K562 (cell line): Measurements from ENCODE around the gene WWOX.

Experiments used
- EHMT2 ChIP-seq: fragments of 450-650 bp; IDR thresholded peaks from 2 replicates; pipeline ENCODE4 v1.6.1; 2018; ENCODE audit warnings: antibody characterized with exemption
- EZH2 ChIP-seq: IDR thresholded peaks from 2 replicates; pipeline ENCODE4 v1.6.1; 2012; ENCODE audit warnings: low read depth, mild to moderate bottlenecking, inconsistent platforms, low read length, borderline replicate concordance
- FUS ChIP-seq: fragments of 200-400 bp; formaldehyde crosslinking; optimal IDR thresholded peaks from 2 replicates; pipeline ENCODE3; 2017; ENCODE audit warnings: low read depth, low read length
- NR3C1 ChIP-seq: sonication (generic); formaldehyde crosslinking; IDR thresholded peaks from 2 replicates; pipeline ENCODE4 v1.8.1; 2022; ENCODE audit warnings: missing genetic modification reagents
- POLR2A ChIP-seq: fragments of 450-650 bp; conservative IDR thresholded peaks from 2 replicates; pipeline ENCODE4 v1.6.1; 2016
- RAD21 ChIP-seq, 2 experiments: fragments of 250-450 bp in 1 of 2; fragments of 450-650 bp in 1 of 2; sonication (Bioruptor Pico) in 1 of 2; formaldehyde crosslinking in 1 of 2; IDR thresholded peaks in 1 of 2; conservative IDR thresholded peaks in 1 of 2; 2 replicates each; pipeline versions ENCODE4 v1.4.0 to v1.8.0; 2020 to 2022; ENCODE audit warnings: mild to moderate bottlenecking in 2 of 2, moderate library complexity in 1 of 2
- RCOR1 ChIP-seq, 2 experiments: IDR thresholded peaks; 2 replicates each; pipeline ENCODE4 v1.6.1; 2012; ENCODE audit warnings: low read depth in 2 of 2, low read length in 2 of 2, borderline replicate concordance in 1 of 2, improper control_type of control experiment in 1 of 2
- TCF7L2 ChIP-seq: fragments of 150-350 bp; IDR thresholded peaks from 2 replicates; pipeline ENCODE4 v1.6.1; 2016; ENCODE audit warnings: low read depth, mild to moderate bottlenecking, low read length, moderate library complexity
- TF ChIP-seq, protein P1 (sequence below), 3 experiments: IDR thresholded peaks in 2 of 3; conservative IDR thresholded peaks in 1 of 3; 2 replicates each; pipeline ENCODE4 v1.5.1; 2011 to 2012; ENCODE audit warnings: low read length in 3 of 3, mild to moderate bottlenecking in 3 of 3, control low read depth in 2 of 3, improper control_type of control experiment in 1 of 3, inconsistent platforms in 1 of 3, low read depth in 1 of 3, mixed read lengths in 1 of 3, moderate library complexity in 1 of 3; ENCODE audit not compliant: insufficient read depth in 2 of 3

DNA sequence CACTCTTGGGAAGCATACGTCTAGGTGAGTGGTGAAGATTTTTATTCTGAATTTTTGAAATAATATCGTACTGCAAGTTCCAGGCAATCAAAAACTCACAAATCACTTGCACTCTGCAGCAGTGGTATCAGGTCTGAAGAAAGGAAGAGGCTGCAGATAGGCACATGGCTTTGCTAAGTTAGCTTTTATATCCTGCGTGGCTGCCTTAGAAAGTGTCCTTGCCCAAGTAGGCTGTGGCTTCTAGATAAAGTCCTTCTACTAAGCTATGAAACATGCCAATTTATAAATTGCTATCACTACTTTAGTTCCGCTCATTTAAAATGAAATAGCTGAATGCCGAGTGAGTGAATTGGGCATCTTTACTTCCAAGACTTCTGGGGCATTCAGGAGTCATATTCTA is 17.9 kb downstream of the WWOX start:
- TF ChIP-seq RCOR1 (IDR thresholded peaks at IDR 0.05; ENCODE audit: borderline replicate concordance in 1 of 2, low read depth in 2 of 2, low read length in 2 of 2) (no peak), NR3C1 (no peak), POLR2A (no peak), EZH2 (no peak), FUS (no peak), RAD21 (CRISPR knock-in tag; conservative IDR thresholded peaks at IDR 0.05 in 1 of 2, IDR thresholded peaks at IDR 0.05 in 1 of 2) (no peak), EHMT2 (no peak), TCF7L2 (no peak)
- TF ChIP-seq, protein P1, sequence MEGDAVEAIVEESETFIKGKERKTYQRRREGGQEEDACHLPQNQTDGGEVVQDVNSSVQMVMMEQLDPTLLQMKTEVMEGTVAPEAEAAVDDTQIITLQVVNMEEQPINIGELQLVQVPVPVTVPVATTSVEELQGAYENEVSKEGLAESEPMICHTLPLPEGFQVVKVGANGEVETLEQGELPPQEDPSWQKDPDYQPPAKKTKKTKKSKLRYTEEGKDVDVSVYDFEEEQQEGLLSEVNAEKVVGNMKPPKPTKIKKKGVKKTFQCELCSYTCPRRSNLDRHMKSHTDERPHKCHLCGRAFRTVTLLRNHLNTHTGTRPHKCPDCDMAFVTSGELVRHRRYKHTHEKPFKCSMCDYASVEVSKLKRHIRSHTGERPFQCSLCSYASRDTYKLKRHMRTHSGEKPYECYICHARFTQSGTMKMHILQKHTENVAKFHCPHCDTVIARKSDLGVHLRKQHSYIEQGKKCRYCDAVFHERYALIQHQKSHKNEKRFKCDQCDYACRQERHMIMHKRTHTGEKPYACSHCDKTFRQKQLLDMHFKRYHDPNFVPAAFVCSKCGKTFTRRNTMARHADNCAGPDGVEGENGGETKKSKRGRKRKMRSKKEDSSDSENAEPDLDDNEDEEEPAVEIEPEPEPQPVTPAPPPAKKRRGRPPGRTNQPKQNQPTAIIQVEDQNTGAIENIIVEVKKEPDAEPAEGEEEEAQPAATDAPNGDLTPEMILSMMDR (IDR thresholded peaks at IDR 0.05 in 2 of 3, conservative IDR thresholded peaks at IDR 0.05 in 1 of 3; ENCODE audit: insufficient read depth in 2 of 3, low read depth in 1 of 3, low read length in 3 of 3) = no peak
